22Rv1 (cell line): ENCODE data around the gene MAGI1.

Experiments used
- CTCF ChIP-seq: fragments of 450-650 bp; IDR thresholded peaks from 2 replicates; pipeline ENCODE4 v1.5.1; 2017; ENCODE audit warnings: mild to moderate bottlenecking
- ZFX ChIP-seq: fragments of 450-650 bp; IDR thresholded peaks from 2 replicates; pipeline ENCODE4 v1.6.1; 2017; ENCODE audit warnings: antibody characterized with exemption, borderline replicate concordance

GRCh38 chr3:65880350-65880749, 158.4 kb downstream of the MAGI1 start:
- TF ChIP-seq CTCF (no peak), ZFX (no peak)
